Nephron progenitor cell (in vitro differentiated cells): ENCODE data around the gene DAPK1.

ENCODE experiments used
- DNase-seq: peaks from one replicate; pipeline ENCODE4 v3.0.0; 2021
- H3K27ac Mint-ChIP-seq: 2 replicates; pipeline ENCODE4 v1.8.0; 2021; ENCODE audit warnings: mild to moderate bottlenecking, moderate library complexity, mixed read lengths
- H3K27me3 Mint-ChIP-seq: 2 replicates; pipeline ENCODE4 v1.8.0; 2021; ENCODE audit warnings: mild to moderate bottlenecking, low read depth, mixed read lengths; ENCODE audit not compliant: poor library complexity
- H3K36me3 Mint-ChIP-seq: 2 replicates; pipeline ENCODE4 v1.8.0; 2021; ENCODE audit warnings: low read depth, mixed read lengths
- H3K4me1 Mint-ChIP-seq: 2 replicates; pipeline ENCODE4 v1.8.0; 2021; ENCODE audit warnings: mixed read lengths
- H3K4me3 Mint-ChIP-seq: 2 replicates; pipeline ENCODE4 v1.8.0; 2021; ENCODE audit warnings: mild to moderate bottlenecking, moderate library complexity, mixed read lengths
- H3K9me3 Mint-ChIP-seq: 2 replicates; pipeline ENCODE4 v1.8.0; 2021; ENCODE audit warnings: mild to moderate bottlenecking, moderate library complexity, mixed read lengths
- CTCF ChIP-seq: fragments of 200-600 bp; sonication (generic); IDR thresholded peaks from 2 replicates; pipeline ENCODE4 v1.5.0; 2021; ENCODE audit warnings: antibody characterized with exemption

Gene DAPK1

GRCh38 chr9:87606841-87607521 lies 109.3 kb downstream of the DAPK1 start:
- Mint-ChIP-seq H3K4me1 (peaks cover 46% of the 10 kb centered on the region), H3K36me3 (peaks cover 48% of the 10 kb centered on the region), H3K4me3 (no peak overlapping the region)

GRCh38 chr9:87607859-87608258 lies 110.2 kb downstream of the DAPK1 start:
- Mint-ChIP-seq H3K36me3 (peaks cover 57% of the 10 kb centered on the region), H3K27me3 (no peaks in the 10 kb centered on the region), H3K27ac (no peak overlapping the region), H3K4me1 (peaks cover 37% of the 10 kb centered on the region), H3K9me3 (no peaks in the 10 kb centered on the region), H3K4me3 (no peak overlapping the region)
- no peak for TF ChIP-seq CTCF
- DNase-seq, result no peak

More at GRCh38 chr9:87606841-87607521, 109.3 kb downstream of the DAPK1 start:
- Mint-ChIP-seq H3K27me3 (no peaks in the 10 kb centered on the region), H3K27ac (peak overlapping the region; percentile 79), H3K9me3 (no peaks in the 10 kb centered on the region)
- TF ChIP-seq CTCF, result no peak
- no peak for DNase-seq

- no peak for TF ChIP-seq CTCF
- Mint-ChIP-seq H3K4me3 (no peak overlapping the region), H3K27ac (no peak overlapping the region), H3K36me3 (peaks cover 59% of the 10 kb centered on the region), H3K27me3 (no peaks in the 10 kb centered on the region), H3K4me1 (peaks cover 26% of the 10 kb centered on the region), H3K9me3 (no peaks in the 10 kb centered on the region)
- DNase-seq, result no peak
These were observed 111.3 kb downstream of the DAPK1 start for GRCh38 chr9:87609002-87609401.

GRCh38 chr9:87609486-87609885 lies 111.8 kb downstream of the DAPK1 start:
- Mint-ChIP-seq H3K36me3 (peaks cover 58% of the 10 kb centered on the region), H3K27ac (no peak overlapping the region), H3K27me3 (no peaks in the 10 kb centered on the region), H3K4me3 (no peak overlapping the region), H3K9me3 (no peaks in the 10 kb centered on the region), H3K4me1 (peaks cover 21% of the 10 kb centered on the region)
- no peak for DNase-seq
- TF ChIP-seq CTCF, result no peak

- H3K4me1 Mint-ChIP-seq, result peaks cover 15% of the 10 kb centered on the region
These were observed 112.8 kb downstream of the DAPK1 start for GRCh38 chr9:87610200-87611155.

More at GRCh38 chr9:87610200-87611155, 112.8 kb downstream of the DAPK1 start:
- Mint-ChIP-seq H3K27me3 (no peaks in the 10 kb centered on the region), H3K36me3 (peaks cover 58% of the 10 kb centered on the region), H3K4me3 (no peak overlapping the region), H3K9me3 (no peaks in the 10 kb centered on the region), H3K27ac (no peak overlapping the region)
- no peak for TF ChIP-seq CTCF
- DNase-seq, result no peak
